GM12865 (cell line): ENCODE results near the gene TLCD3B.

Experiments used
- DNase-seq: peaks from one replicate; pipeline ENCODE4 v3.0.0; 2010; ENCODE audit warnings: low read depth
- H3K4me3 ChIP-seq: 2 replicates; pipeline ENCODE4 v1.5.1; 2011; ENCODE audit warnings: mild to moderate bottlenecking, low read depth, low read length, control low read depth
- TF ChIP-seq, protein P1 (sequence below): IDR thresholded peaks from 2 replicates; pipeline ENCODE4 v1.5.1; 2011; ENCODE audit warnings: low read length, control low read depth, low read depth, inconsistent platforms; ENCODE audit not compliant: insufficient read depth; ENCODE audit errors: missing control alignments

Gene TLCD3B

GRCh38 chr16:29983420-29984136, 47.5 kb downstream of the TLCD3B start:
- H3K4me3 ChIP-seq = no peak overlapping the region
- DNase-seq = no peak
- TF ChIP-seq, protein P1, sequence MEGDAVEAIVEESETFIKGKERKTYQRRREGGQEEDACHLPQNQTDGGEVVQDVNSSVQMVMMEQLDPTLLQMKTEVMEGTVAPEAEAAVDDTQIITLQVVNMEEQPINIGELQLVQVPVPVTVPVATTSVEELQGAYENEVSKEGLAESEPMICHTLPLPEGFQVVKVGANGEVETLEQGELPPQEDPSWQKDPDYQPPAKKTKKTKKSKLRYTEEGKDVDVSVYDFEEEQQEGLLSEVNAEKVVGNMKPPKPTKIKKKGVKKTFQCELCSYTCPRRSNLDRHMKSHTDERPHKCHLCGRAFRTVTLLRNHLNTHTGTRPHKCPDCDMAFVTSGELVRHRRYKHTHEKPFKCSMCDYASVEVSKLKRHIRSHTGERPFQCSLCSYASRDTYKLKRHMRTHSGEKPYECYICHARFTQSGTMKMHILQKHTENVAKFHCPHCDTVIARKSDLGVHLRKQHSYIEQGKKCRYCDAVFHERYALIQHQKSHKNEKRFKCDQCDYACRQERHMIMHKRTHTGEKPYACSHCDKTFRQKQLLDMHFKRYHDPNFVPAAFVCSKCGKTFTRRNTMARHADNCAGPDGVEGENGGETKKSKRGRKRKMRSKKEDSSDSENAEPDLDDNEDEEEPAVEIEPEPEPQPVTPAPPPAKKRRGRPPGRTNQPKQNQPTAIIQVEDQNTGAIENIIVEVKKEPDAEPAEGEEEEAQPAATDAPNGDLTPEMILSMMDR = no peak

- DNase-seq = no peak
- TF ChIP-seq, protein P1 = no peak
- H3K4me3 ChIP-seq = no peak overlapping the region
Measured at GRCh38 chr16:29982560-29983419, 48.3 kb downstream of the TLCD3B start.

DNA sequence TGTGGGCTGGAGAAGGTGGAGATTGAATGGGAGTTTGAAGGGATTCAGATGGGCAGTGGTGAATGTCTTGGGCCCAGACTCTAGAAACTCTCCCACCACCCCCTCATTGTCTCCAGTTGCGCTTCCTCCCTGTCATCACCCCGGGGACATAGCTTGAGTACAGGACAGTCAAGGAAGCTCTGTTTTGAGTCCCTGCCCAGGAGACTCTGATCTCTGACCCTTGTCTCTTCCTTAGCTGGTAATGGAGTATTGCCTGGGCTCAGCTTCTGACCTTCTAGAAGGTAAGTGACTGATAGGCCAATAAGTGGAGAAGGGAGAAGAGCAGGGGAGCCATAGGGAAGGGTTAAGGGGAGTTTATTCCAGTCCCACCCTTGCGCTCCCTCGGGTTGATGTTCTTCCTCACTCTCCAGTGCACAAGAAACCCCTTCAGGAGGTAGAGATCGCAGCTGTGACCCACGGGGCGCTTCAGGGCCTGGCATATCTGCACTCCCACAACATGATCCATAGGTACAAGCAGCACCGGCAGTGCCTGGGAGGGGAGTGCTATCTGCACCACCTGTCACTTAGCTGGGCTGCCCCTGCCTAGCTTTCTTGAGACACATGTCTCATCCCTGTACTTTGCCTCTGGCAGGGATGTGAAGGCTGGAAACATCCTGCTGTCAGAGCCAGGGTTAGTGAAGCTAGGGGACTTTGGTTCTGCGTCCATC, 52.4 kb downstream of the TLCD3B start:
- TF ChIP-seq, protein P1 = no peak
- DNase-seq = no peak
- H3K4me3 ChIP-seq = no peak overlapping the region

DNA sequence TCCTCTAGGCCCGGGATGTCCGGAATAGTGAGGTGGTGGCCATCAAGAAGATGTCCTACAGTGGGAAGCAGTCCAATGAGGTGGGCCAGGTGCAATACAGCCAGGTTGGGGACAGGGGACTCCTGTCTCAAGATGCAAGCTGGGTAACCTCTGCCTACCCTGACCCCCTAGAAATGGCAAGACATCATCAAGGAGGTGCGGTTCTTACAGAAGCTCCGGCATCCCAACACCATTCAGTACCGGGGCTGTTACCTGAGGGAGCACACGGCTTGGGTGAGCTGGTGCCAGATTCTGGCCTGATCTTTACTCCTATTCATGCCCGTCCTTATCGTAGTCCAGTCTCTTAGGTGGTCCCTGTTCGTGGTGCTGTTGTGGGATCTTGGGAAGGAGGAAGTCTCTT, 53.0 kb downstream of the TLCD3B start:
- no peak overlapping the region for H3K4me3 ChIP-seq
- TF ChIP-seq, protein P1 = no peak
- DNase-seq = no peak

- TF ChIP-seq, protein P1 = no peak
- no peak for DNase-seq
- no peak overlapping the region for H3K4me3 ChIP-seq
Measured at GRCh38 chr16:29977063-29977825, 53.8 kb downstream of the TLCD3B start.

- peak overlapping the region; percentile 96 for H3K4me3 ChIP-seq
- TF ChIP-seq, protein P1 = no peak
- no peak for DNase-seq
Measured at GRCh38 chr16:29975811-29976511, 55.1 kb downstream of the TLCD3B start.
